COLO668 (cell line): ENCODE measurements around the gene C1S.

Source experiments
- DNase-seq: peaks from one replicate; lab custom pipeline; 2025; ENCODE audit not compliant: unreplicated experiment; lab: John Stamatoyannopoulos, UW

Gene C1S

GRCh38 chr12:7075518-7075917 is 15.0 kb downstream of the C1S start:
- no peak for DNase-seq

GRCh38 chr12:7075939-7076338 is 15.4 kb downstream of the C1S start:
- no peak for DNase-seq

- no peak for DNase-seq
These were observed 16.0 kb downstream of the C1S start for GRCh38 chr12:7076493-7076892.

- DNase-seq = no peak
These were observed 17.6 kb downstream of the C1S start for GRCh38 chr12:7078163-7078562.

- DNase-seq = no peak
These were observed 19.3 kb downstream of the C1S start for GRCh38 chr12:7079826-7080125.

- no peak for DNase-seq
These were observed 20.5 kb downstream of the C1S start for GRCh38 chr12:7081037-7081436.

- no peak for DNase-seq
These were observed 22.6 kb downstream of the C1S start for GRCh38 chr12:7083125-7083524.

GRCh38 chr12:7089196-7089871 is 28.8 kb downstream of the C1S start:
- no peak for DNase-seq

GRCh38 chr12:7090222-7090998 is 29.9 kb downstream of the C1S start:
- DNase-seq = no peak

- DNase-seq = no peak
These were observed 30.7 kb downstream of the C1S start for GRCh38 chr12:7091171-7091570.

GRCh38 chr12:7091660-7092228 is 31.2 kb downstream of the C1S start:
- DNase-seq = no peak

- DNase-seq = peak; percentile 38
These were observed 31.9 kb downstream of the C1S start, which contains the start of gene C1R for GRCh38 chr12:7092229-7092985. Gene C1R (minus strand): TSS chr12:7092445. CDS start chr12:7092388, 57 bp downstream.

GRCh38 chr12:7092986-7093460 is 32.5 kb downstream of the C1S start:
- DNase-seq = no peak

- DNase-seq = no peak
These were observed 33.0 kb downstream of the C1S start for GRCh38 chr12:7093486-7093885.

GRCh38 chr12:7093892-7094291 is 33.4 kb downstream of the C1S start:
- DNase-seq = no peak

- DNase-seq = no peak
These were observed 35.8 kb downstream of the C1S start for GRCh38 chr12:7096006-7096932.

GRCh38 chr12:7096979-7097378 is 36.5 kb downstream of the C1S start:
- no peak for DNase-seq

GRCh38 chr12:7099290-7099996 is 38.9 kb downstream of the C1S start:
- no peak for DNase-seq

- DNase-seq = no peak
These were observed 39.7 kb downstream of the C1S start for GRCh38 chr12:7100239-7100638.
